OCI-LY7 (cell line): ENCODE data around the gene TAF11L13. TPM values are rescaled to one million over a fixed set of nuclear protein-coding genes. Genes with fewer than 3 reads are reported as not detected.

Experiments
- BruUV-seq: library from RNA; stranded (reverse); fragments of 400-500 nt; replicated peaks from 2 replicates; lab custom pipeline; 2021; lab: Mats Ljungman, UMichigan
- CTCF ChIA-PET: fragments of 300-600 bp; sonication (Branson Sonifier 250); formaldehyde crosslinking; loops from one replicate; lab custom pipeline; 2022; ENCODE audit warnings: antibody characterized with exemption; ENCODE audit not compliant: unreplicated experiment; lab: Charles Lee
- POLR2A ChIA-PET: fragments of 300-600 bp; sonication (Branson Sonifier 250); formaldehyde crosslinking; loops from one replicate; lab custom pipeline; 2022; ENCODE audit warnings: antibody characterized with exemption; lab: Charles Lee
- DNase-seq: peaks from one replicate; pipeline ENCODE4 v3.0.0-alpha.2; 2015; ENCODE audit warnings: low spot score
- H2AFZ ChIP-seq: fragments of 200-600 bp; sonication (generic), shearing (Covaris generic); 2 replicates; pipeline ENCODE4 v1.6.1; 2014; ENCODE audit warnings: mild to moderate bottlenecking, antibody characterized with exemption, low read length, moderate library complexity
- H3K27ac ChIP-seq: fragments of 200-600 bp; sonication (generic); 2 replicates; pipeline ENCODE4 v1.5.1; 2014; ENCODE audit warnings: mixed run types, low read depth, mild to moderate bottlenecking, moderate library complexity, low read length, inconsistent platforms; ENCODE audit not compliant: poor library complexity, severe bottlenecking
- H3K36me3 ChIP-seq: fragments of 200-600 bp; sonication (generic); 2 replicates; pipeline ENCODE4 v1.6.1; 2014; ENCODE audit warnings: mild to moderate bottlenecking, antibody characterized with exemption, low read length, moderate library complexity, mixed read lengths; ENCODE audit not compliant: insufficient read depth
- H3K4me1 ChIP-seq: fragments of 200-600 bp; sonication (generic); 2 replicates; pipeline ENCODE4 v1.5.1; 2014; ENCODE audit warnings: mild to moderate bottlenecking, low read length; ENCODE audit not compliant: insufficient read depth, poor library complexity, severe bottlenecking
- H3K4me2 ChIP-seq: fragments of 200-600 bp; sonication (generic); 2 replicates; pipeline ENCODE4 v1.6.1; 2014; ENCODE audit warnings: mild to moderate bottlenecking, low read length
- H3K4me3 ChIP-seq: fragments of 200-600 bp; sonication (generic); 2 replicates; pipeline ENCODE4 v1.5.1; 2014; ENCODE audit warnings: mild to moderate bottlenecking, low read depth, low read length; ENCODE audit not compliant: poor library complexity, severe bottlenecking
- H3K79me2 ChIP-seq: fragments of 200-600 bp; sonication (generic); 2 replicates; pipeline ENCODE4 v1.6.1; 2016; ENCODE audit warnings: low read depth, mild to moderate bottlenecking, low read length, moderate library complexity, mixed read lengths; ENCODE audit not compliant: insufficient read depth
- H3K9me2 ChIP-seq: fragments of 200-600 bp; sonication (generic); 2 replicates; pipeline ENCODE4 v1.6.1; 2016; ENCODE audit warnings: mild to moderate bottlenecking, low read length, mixed read lengths; ENCODE audit not compliant: insufficient read depth
- H3K9me3 ChIP-seq: fragments of 200-600 bp; sonication (generic); 2 replicates; pipeline ENCODE4 v1.6.1; 2014; ENCODE audit warnings: mild to moderate bottlenecking, mixed run types, low read length, mixed read lengths
- H4K20me1 ChIP-seq: fragments of 200-600 bp; sonication (generic); 2 replicates; pipeline ENCODE4 v1.6.1; 2014; ENCODE audit warnings: mild to moderate bottlenecking, antibody characterized with exemption, low read length, moderate library complexity, mixed read lengths; ENCODE audit not compliant: insufficient read depth
- CTCF ChIP-seq: fragments of 200-600 bp; sonication (generic); conservative IDR thresholded peaks from 2 replicates; pipeline ENCODE4 v1.5.1; 2014; ENCODE audit warnings: mild to moderate bottlenecking, antibody characterized with exemption, low read length, moderate library complexity, mixed read lengths
- EZH2phosphoT487 ChIP-seq: fragments of 200-600 bp; sonication (generic); IDR thresholded peaks from 2 replicates; pipeline ENCODE4 v1.6.1; 2018; ENCODE audit warnings: low read depth, borderline replicate concordance, mild to moderate bottlenecking, mixed run types, antibody characterized with exemption, low read length, moderate library complexity, mixed read lengths
- intact Hi-C: fragments of 100-400 bp; cut with micrococcal nuclease; formaldehyde crosslinking; loops from one replicate; pipeline ENCODE4 v1.10.0; 2022; ENCODE audit not compliant: unreplicated experiment
- total RNA-seq, 2 experiments: library from RNA; depleted of rRNA in 1 of 2; stranded (reverse); fragments of >200 nt in 1 of 2; shearing (Covaris generic) in 1 of 2; gene quantifications; 2 replicates each; pipeline ENCODE4 v1.2.3, GENCODE V29; 2014 to 2022

Gene TAF11L13
- total RNA-seq, 2 experiments from 2014 or later = not detected

DNA sequence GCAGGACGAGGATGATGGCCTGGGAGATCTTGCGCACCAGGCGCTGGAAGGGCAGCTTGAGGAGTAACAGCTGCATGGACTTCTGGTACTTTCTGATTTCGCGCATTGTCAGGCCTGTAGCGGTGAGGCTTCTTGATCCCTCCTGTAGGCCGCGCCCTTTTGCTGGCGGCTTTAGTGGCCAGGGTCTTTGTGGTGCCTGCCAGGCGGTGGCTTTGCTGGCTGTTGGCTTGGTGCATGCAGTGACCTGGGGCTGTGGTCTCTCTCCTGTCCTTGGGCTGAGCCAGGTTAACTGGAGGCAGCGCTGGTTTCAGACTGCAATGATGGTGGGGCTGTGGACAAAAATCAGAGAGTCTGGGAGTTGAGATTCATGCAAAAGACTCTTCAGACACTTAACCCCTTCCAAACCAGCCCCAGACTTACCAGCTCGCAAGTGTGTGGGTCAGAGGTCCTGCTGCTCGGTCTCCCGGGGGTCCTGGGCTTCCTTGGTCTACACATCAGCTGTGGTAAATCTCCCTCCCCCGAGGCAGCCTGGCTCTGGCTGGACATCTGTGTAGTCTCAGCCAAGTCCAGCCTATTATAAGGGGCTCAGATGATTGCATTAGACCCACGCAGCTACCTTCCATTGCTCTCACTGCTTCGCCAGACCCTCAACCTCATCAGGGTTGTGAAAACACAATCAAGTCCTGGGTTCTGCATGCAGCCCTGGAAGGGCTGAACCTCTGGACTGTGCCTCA, 16.8 kb upstream of the TAF11L13 start:
- no peak for DNase-seq
- H3K36me3 ChIP-seq = no peaks in the 10 kb centered on the region
- ChIA-PET CTCF (no interaction called here), POLR2A (no interaction called here)
- no peak overlapping the region for H3K4me3 ChIP-seq
- H3K9me2 ChIP-seq = no peaks in the 10 kb centered on the region
- no peak overlapping the region for H3K4me2 ChIP-seq
- no TSS peak for BruUV-seq
- H3K4me1 ChIP-seq = no peaks in the 10 kb centered on the region
- intact Hi-C loops = no loop called here
- H3K27ac ChIP-seq = no peak overlapping the region
- H2AFZ ChIP-seq = no peak overlapping the region
- H4K20me1 ChIP-seq = no peaks in the 10 kb centered on the region
- H3K9me3 ChIP-seq = no peaks in the 10 kb centered on the region
- no peaks in the 10 kb centered on the region for H3K79me2 ChIP-seq
- TF ChIP-seq CTCF (no peak), EZH2phosphoT487 (no peak)

DNA sequence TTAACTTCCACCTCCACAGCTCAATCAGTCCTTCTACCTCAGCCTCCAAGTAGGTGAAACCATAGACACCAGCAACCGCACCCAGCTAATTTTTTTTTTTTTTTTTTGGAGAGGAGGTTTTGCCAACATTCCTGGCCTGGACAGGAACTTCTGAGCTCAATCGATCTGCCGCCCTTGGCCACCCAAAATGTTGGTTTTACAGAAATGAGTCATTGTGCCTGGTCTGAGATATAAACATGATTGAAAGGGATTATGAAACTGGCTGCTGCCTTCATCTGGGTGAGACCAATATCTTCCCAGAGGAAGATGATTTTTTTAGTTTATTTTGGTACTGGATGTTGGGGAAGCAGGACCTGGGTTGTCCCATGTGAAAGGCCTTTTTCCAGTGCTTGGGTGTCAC, 12.5 kb upstream of the TAF11L13 start:
- Histone ChIP-seq H4K20me1 (no peaks in the 10 kb centered on the region), H2AFZ (no peak overlapping the region), H3K79me2 (no peaks in the 10 kb centered on the region), H3K9me2 (no peaks in the 10 kb centered on the region), H3K4me3 (no peak overlapping the region), H3K9me3 (no peaks in the 10 kb centered on the region), H3K27ac (no peak overlapping the region), H3K4me2 (no peak overlapping the region), H3K4me1 (no peaks in the 10 kb centered on the region), H3K36me3 (no peaks in the 10 kb centered on the region)
- BruUV-seq = no TSS peak
- DNase-seq = no peak
- intact Hi-C loops = no loop called here
- no peak for TF ChIP-seq EZH2phosphoT487
- TF ChIP-seq CTCF = no peak
- POLR2A ChIA-PET = no interaction called here
- CTCF ChIA-PET = no interaction called here

DNA sequence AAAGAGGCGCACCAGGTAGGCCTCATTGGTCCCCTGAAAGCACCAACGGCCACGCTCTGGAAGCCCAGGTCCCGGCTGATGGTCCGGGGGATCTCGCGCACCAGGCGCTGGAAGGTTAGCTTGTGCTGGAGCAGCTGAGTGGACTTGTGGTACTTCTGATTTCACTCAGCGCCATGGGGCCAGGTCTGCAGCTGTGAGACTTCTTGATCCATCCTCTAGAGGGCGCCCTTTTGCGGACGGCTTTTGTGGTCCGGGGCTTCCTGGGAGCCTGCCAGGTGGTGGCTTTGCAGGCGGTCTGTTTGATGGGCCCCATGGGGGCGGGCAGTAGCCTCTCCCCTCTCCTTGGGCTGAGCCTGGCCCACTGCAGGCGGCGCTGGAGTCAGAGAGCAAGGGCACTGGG, 11.3 kb upstream of the TAF11L13 start:
- H3K4me1 ChIP-seq = no peaks in the 10 kb centered on the region
- no peak overlapping the region for H3K4me3 ChIP-seq
- no peak overlapping the region for H2AFZ ChIP-seq
- H3K4me2 ChIP-seq = no peak overlapping the region
- TF ChIP-seq CTCF (peak; percentile 66), EZH2phosphoT487 (no peak)
- no peak overlapping the region for H3K27ac ChIP-seq
- H3K36me3 ChIP-seq = no peaks in the 10 kb centered on the region
- CTCF ChIA-PET = no interaction called here
- H3K9me3 ChIP-seq = no peaks in the 10 kb centered on the region
- POLR2A ChIA-PET = no interaction called here
- intact Hi-C loops = no loop called here
- no peaks in the 10 kb centered on the region for H3K79me2 ChIP-seq
- no peaks in the 10 kb centered on the region for H4K20me1 ChIP-seq
- H3K9me2 ChIP-seq = no peaks in the 10 kb centered on the region
- no peak for DNase-seq
- no TSS peak for BruUV-seq
